Activated CD8-positive, alpha-beta memory T cell treated with anti-CD3 and anti-CD28 coated beads for 36 hours (primary cell): ENCODE results near the gene CCDC160. TPM values are rescaled to one million over a fixed set of nuclear protein-coding genes. Genes with fewer than 3 reads are reported as not detected.
"Not testable (repeated sequence)": the region's sequence is repeated elsewhere in the genome, so short reads cannot be mapped to it uniquely, and the experiment has no call there.

Experiments
- CTCF ChIA-PET: fragments of 350-600 bp; sonication (Branson Sonifier 250); formaldehyde crosslinking; loops from one replicate; lab custom pipeline; 2021; ENCODE audit warnings: antibody characterized with exemption; lab: Charles Lee
- POLR2A ChIA-PET: fragments of 350-600 bp; sonication (Branson Sonifier 250); formaldehyde crosslinking; loops from one replicate; lab custom pipeline; 2021; ENCODE audit warnings: antibody characterized with exemption; lab: Charles Lee
- total RNA-seq, 2 experiments: library from RNA; stranded (reverse); gene quantifications; one replicate each; pipeline ENCODE4 v1.2.3, GENCODE V29; 2021

CCDC160 gene
- not detected for total RNA-seq

DNA sequence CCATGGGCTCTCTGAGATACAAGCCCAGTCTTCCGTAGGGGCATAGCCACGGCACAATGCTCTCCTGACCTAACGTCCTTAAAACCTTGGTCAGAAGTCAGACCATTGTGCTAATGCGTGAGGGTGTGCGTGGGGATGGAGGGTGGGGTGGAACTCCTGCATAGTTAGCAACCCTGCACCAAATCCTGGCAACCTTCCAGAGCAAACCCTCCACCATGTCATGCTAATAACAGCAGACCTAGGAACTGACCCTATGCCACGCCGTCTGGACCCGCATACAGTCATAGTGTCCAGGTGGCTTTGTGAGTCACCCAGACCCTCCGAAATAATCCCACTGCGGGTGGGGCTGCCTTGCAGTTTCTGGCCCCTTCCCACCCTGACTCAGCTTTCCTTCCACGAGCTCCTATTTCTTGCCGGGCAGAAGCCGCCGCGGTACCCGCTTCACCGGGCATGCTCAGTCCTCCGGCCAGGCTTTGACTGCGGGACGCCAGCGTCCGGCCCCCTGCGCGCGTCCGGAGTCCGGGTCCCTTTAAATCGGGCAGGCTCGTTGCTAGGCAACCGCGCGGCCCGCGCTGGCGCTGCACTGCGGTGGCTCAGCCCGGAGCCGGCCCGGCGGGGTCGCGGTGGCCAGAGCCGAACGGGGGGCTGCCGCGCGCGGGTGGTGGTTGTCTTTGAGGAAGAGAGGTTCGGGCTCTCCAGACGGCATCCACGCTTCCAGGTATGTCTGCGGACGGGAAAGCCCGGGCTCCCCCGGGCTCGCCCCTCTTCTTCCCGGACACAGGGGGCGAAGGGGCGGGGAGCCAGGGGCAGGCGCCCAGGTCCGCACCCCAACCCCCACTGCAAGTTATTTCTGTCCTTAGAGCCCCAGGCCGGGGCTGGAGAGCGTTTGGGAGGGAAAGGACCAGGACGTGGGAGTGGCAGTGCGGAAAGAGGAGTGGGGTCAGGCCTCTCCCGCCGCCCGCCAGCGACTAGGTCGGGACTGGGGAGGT, at the start of gene CCDC160:
TSS of gene CCDC160 (plus strand) at position 557 of the 989 bp plus-strand sequence. CDS start 7,619 bp downstream, outside the sequence.
- ChIA-PET POLR2A (no interaction called here), CTCF (no interaction called here)

DNA sequence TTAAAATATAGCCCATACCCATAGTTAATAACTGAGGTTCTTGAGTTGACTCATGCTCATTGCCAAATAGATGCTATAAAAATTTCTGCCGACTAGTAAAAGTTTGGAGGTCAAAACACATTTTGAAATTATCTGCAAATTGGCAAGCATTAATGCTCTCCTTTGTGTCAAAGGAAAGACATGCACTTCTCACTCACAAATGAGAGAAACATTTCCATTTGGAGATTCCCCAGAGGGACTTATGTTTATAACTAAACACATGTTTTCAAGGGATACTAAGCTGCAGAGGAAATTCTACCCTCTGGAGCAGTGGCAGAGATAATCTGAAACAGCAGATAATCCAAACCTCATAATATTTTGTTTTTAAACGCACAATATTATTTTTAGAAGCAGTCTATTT, 45.7 kb upstream of the CCDC160 start:
- POLR2A ChIA-PET: no interaction called here
- CTCF ChIA-PET: no interaction called here

GRCh38 chrX:134194915-134195314, 42.1 kb upstream of the CCDC160 start:
- ChIA-PET CTCF (no interaction called here), POLR2A (no interaction called here)

DNA sequence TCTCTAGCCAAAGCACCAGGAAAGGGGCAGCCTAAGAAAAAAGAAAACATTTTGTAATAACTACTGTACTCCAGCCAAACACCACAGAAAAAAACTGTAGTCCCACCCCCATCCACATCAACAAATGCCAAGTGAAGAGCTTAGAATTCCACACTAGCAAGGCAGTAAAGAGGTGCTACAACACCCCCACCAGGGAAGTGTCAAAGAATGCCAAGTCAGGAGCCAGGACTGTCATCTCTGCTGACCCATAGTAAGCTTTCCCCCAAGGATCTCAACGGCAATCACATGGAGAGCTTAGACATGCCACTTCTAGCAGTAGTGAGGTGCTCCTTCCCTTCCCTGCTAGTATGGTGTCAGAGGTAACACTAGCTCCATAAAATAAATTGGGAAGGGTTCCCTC, 34.4 kb upstream of the CCDC160 start:
- ChIA-PET POLR2A (no interaction called here), CTCF (no interaction called here)

DNA sequence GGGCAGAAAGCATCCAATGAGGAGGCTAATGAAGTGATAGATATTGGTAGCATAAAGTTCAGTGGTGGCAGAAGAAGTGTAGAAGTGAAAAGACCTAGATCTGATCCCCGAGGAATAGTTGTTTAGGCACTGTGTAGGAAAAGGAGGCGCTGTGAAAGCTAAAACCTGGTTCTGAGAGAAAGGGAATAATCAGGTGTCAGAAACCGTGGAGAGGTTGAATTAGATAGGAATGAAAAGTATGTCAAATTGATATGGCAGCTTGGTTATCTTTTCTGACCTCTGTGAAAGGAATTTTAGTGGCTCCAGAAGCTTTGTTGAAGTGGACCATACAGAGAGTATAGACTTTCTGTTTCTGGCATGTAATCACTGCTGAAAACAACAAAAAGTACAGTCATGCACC, 30.8 kb upstream of the CCDC160 start:
- POLR2A ChIA-PET: no interaction called here
- CTCF ChIA-PET: no interaction called here

GRCh38 chrX:134210465-134210864, 26.5 kb upstream of the CCDC160 start:
- CTCF ChIA-PET: no interaction called here
- POLR2A ChIA-PET: no interaction called here

GRCh38 chrX:134235236-134235635, 1.7 kb upstream of the CCDC160 start:
- POLR2A ChIA-PET: no interaction called here
- CTCF ChIA-PET: no interaction called here

DNA sequence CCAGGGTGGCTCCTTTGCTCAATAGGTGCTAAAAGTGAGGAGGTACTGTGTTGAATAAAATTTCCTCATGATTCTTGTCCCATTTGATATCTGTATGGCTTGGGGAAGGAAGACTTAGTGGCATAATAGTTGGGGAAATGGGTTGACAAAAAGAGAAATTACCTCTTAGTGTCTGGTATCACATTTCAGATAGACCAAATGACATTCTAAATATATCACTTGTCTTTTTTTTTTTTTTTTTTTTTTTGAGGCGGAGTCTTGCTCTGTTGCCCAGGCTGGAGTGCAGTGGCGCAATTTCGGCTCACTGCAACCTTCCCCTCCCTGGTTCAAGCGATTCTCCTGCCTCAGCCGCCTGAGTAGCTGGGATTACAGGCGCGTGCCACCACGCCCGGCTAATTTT, 1.2 kb downstream of the CCDC160 start:
- POLR2A ChIA-PET, CTCF ChIA-PET: not testable (repeated sequence)

DNA sequence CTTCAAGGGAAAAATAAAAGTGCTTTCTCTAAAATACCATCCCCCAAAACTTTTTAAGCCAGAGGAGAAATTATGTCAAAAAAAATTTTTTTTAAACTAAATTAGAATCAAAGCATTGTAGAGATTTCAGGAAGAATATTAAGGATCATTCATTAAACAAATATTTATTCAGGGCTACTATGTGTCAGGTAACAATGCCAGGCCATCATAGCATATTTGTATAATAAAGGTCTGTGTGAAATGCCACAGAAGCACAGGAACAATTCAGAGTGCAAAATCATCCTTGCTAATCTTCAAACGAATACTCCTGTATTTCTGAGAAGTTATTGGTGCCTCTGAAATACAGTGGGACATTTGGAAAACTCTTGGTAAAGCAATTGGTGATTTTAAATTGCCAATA, 2.0 kb downstream of the CCDC160 start:
- CTCF ChIA-PET: no interaction called here
- POLR2A ChIA-PET: no interaction called here

- POLR2A ChIA-PET: no interaction called here
- CTCF ChIA-PET: no interaction called here
Measured at GRCh38 chrX:134240209-134240608, 3.2 kb downstream of the CCDC160 start.

- CTCF ChIA-PET: no interaction called here
- POLR2A ChIA-PET: no interaction called here
Measured at GRCh38 chrX:134241960-134242619, 5.1 kb downstream of the CCDC160 start.

DNA sequence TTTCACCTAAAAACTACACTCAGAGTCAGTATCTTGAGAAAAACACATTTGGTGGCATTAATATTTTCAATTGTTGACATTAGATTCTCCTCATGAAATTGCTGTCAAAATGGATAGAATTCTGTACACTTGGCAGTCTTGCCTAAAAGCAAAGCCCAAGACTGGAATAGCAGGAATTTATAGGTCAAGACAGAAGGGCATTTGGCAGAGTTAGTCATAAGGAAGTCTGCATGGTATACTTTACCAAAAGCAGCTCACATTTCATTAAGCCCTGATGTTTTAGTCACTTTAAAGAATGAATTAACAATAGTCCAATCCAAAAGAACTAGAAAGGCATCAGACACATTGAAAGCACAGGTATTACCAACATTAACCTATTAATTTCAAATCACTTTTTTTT, 7.1 kb downstream of the CCDC160 start:
- POLR2A ChIA-PET: no interaction called here
- CTCF ChIA-PET: no interaction called here

- POLR2A ChIA-PET: no interaction called here
- CTCF ChIA-PET: no interaction called here
Measured at GRCh38 chrX:134246282-134246681, 9.3 kb downstream of the CCDC160 start.

GRCh38 chrX:134247492-134247891, 10.5 kb downstream of the CCDC160 start:
- ChIA-PET CTCF (no interaction called here), POLR2A (no interaction called here)

- CTCF ChIA-PET: no interaction called here
- POLR2A ChIA-PET: no interaction called here
Measured at GRCh38 chrX:134249241-134249640, 12.3 kb downstream of the CCDC160 start.

GRCh38 chrX:134251241-134251640, 14.3 kb downstream of the CCDC160 start:
- CTCF ChIA-PET: no interaction called here
- POLR2A ChIA-PET: no interaction called here

GRCh38 chrX:134254511-134254910, 17.5 kb downstream of the CCDC160 start:
- ChIA-PET POLR2A (no interaction called here), CTCF (no interaction called here)

- ChIA-PET CTCF (interaction anchor here (1.8 kb wide), 1 partner anchor 463 kb away, joined by 4 read pairs; no protein-coding TSS in a partner anchor), POLR2A (no interaction called here)
Measured at GRCh38 chrX:134255555-134255954, 18.6 kb downstream of the CCDC160 start.

- ChIA-PET POLR2A (no interaction called here), CTCF (interaction anchor here (1.8 kb wide), 1 partner anchor 464 kb away, joined by 4 read pairs; no protein-coding TSS in a partner anchor)
Measured at GRCh38 chrX:134256684-134257083, 19.7 kb downstream of the CCDC160 start.

DNA sequence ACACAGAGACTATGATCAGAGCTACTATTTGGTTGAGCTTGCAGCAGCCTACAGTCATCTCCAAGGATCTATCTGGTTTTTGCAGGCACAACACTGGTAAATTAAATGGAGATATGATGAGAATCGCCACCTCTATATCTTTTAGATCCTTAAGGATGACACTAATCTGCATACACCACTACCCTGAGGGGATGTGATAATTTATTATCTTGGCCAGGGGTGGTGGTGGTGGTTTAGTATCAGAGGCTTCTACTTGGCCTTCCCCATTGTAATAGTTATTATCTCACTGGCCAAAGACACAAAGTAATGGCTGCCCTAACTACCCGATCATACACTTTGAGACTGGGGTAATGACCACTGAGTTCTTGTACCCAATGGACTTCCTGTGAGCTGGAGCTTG, 21.2 kb downstream of the CCDC160 start:
- ChIA-PET CTCF (no interaction called here), POLR2A (no interaction called here)

DNA sequence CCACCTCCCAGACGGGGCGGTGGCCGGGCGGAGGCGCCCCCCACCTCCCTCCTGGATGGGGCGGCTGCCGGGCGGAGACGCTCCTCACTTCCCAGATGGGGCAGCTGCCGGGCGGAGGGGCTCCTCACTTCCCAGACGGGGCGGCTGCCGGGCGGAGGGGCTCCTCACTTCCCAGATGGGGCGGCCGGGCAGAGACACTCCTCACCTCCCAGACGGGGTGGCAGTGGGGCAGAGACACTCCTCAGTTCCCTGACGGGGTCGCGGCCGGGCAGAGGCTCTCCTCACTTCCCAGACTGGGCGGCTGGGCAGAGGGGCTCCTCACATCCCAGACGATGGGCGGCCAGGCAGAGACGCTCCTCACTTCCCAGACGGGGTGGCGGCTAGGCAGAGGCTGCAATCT, 49.0 kb downstream of the CCDC160 start:
- CTCF ChIA-PET, POLR2A ChIA-PET: not testable (repeated sequence)
